Body of pancreas (tissue), 4 donors: Measurements from ENCODE around the gene KIF18B.

Experiments
- CTCF ChIP-seq, 7 experiments: fragments of 450-650 bp in 4 of 7; fragments of 200-600 bp in 3 of 7; sonication (generic) in 3 of 7; IDR thresholded peaks; one replicate each; pipeline ENCODE4 v1.5.1; 2016 to 2019; ENCODE audit warnings: antibody characterized with exemption in 7 of 7
- POLR2A ChIP-seq, 3 donors: fragments of 450-650 bp; IDR thresholded peaks; one replicate each; pipeline ENCODE4 v1.6.1; 2016; ENCODE audit warnings: antibody characterized with exemption in 3 of 3, mild to moderate bottlenecking in 2 of 3

- TF ChIP-seq POLR2A (IDR thresholded peaks at IDR 0.05) (no peak), CTCF (IDR thresholded peaks at IDR 0.05) (no peak)
These were observed 40.7 kb upstream of the KIF18B start for GRCh38 chr17:44988044-44988942.
